ENCODE results near the gene CPT1C.

Gene CPT1C

GRCh38 chr19:49683814-49684250 lies 7.1 kb upstream of the CPT1C start:
- DNase-seq = no peak

GRCh38 chr19:49684251-49684982 lies 6.5 kb upstream of the CPT1C start:
- no peak for DNase-seq

DNA sequence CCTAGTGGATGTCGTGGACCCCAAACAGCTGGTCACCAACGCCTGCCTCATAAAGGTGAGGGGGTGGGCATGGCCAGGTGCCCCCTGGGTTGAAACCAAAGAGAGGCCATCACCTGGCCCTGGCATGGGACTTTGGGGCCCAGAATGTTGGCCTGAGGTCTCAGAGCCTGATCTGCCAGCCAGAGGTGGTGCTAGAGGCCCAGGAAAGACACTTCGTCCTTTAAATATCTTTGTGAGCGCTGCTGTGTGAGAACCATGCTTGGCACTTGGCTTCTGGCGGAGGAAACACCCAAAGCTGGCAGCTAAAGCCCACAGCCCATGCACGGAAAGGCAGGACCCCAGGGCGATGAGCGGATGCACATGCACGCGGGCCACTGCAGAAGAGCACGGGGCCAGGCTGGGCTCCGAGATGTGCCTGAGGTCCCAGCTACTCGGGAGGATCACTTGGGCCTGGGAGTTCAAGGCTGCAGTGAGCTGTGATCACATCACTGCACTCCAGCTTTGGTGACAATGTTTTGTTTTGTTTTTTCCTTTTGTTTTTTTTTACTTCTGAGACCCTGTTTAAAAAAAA lies 5.8 kb upstream of the CPT1C start:
- DNase-seq = no peak

- no peak for DNase-seq
Measured at GRCh38 chr19:49685845-49686332, 5.0 kb upstream of the CPT1C start.

DNA sequence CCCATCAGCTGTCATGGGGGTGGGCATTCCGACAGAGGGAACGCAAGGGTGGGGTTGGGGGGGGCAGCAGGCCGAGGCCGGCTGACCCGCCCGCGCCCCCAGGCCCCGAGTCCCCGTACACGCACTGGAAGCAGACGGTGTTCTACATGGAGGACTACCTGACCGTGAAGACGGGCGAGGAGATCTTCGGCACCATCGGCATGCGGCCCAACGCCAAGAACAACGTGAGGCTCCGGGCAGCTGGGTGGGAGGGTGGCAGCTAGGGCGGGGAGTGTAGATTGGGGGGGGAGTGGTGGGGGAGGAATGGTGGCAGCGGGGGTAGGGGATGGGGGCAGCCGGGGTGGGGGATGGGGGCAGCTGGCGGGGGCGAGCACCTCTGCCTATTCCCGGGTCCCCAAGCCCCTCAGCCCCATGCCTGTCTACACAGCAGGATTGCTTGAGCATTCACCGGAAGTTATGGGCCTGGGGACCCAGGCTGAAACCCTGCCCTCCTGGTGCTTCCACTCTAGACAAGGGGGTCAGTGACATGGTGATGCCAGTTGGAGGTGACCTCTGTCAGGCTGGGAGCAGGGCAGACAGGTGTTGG lies 4.3 kb upstream of the CPT1C start:
- no peak for DNase-seq

DNA sequence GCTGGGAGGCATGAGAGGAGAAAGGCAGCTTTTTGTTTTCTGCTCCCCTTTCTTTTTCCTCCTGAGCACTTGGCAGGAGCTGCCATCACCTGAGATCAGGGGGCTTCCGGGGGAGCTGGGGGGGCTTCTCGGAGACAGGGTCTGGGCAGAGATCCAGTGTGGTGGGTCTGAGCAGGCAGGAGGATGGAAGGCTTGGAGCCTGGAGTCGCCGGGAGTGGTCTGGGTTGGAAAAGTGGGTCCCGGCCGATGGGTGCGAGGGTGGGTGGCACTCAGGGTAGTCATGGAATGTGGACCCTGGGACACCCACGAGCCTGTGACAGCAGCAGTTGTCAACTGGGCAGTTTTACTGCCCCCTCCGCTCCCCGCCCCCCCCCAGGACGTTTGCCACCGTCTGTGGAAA lies 3.8 kb upstream of the CPT1C start:
- no peak for DNase-seq

- no peak for DNase-seq
Measured at GRCh38 chr19:49687566-49688316, 3.2 kb upstream of the CPT1C start.

DNA sequence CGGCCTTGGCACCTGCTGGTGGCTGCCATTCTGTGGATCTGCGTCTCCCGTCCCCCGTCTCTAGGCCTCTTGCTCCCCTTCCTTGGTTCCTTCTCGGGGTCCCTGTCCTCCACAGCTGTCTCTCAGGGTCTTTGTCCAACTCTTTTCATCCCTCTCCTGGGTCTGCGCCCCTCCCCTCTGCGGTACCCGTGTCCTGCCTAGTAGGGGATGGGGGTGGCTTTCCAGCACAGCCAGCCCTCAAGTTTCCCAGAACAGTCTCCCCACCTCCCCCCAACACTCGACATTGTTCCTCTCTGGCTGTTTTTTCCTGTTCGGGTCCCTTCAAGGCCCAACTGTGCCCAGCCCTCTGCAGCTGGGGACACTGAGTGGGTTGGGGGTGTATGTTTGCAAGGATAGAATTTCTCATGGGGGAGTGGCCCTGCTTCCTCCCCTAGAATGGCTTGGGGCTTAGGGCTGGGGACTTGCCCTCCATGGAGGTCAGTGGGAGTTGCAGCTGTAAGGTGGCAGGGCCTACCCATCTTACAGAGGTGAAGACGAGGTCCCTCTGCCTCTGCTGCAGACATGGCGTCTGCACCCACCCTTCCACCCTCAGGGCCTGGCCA lies 2.3 kb upstream of the CPT1C start:
- peak in 1 of 3 experiments; percentile 15 for DNase-seq

GRCh38 chr19:49689133-49690078 lies 1.5 kb upstream of the CPT1C start, which contains the start of gene ADM5:
TSS of gene ADM5 (plus strand) at chr19:49689594. CDS start at chr19:49689838, 244 bp downstream.
- peak; percentile 66 to 79 (median 74) for DNase-seq

DNA sequence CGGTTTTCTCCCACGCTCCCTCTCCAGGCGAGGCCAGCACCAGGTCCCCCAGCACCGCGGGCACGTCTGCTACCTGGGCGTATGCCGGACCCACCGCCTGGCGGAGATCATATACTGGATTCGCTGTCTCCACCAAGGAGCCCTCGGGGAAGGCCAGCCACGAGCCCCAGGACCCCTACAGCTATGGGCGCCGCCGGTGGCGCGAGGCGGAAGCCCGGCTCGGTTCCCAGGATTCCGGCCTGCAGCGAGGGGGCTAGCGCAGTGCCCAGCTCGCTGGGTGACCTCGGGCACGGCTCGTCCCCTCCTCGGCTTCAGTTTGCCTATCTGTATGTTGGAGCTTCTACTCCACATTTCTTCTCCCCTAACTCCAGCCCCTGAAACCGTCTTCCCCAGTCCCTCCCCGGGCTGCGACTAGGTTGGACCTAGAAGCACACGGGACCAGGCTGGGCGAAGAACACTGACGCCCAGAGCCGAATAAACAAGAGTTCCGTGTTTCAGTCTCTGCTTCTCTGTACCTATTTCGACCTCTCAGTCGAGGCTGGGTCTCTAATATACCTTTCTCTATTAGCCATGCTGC lies 749 bp upstream of the CPT1C start:
- DNase-seq = peak in 2 of 3 experiments; percentile 59 to 74

DNA sequence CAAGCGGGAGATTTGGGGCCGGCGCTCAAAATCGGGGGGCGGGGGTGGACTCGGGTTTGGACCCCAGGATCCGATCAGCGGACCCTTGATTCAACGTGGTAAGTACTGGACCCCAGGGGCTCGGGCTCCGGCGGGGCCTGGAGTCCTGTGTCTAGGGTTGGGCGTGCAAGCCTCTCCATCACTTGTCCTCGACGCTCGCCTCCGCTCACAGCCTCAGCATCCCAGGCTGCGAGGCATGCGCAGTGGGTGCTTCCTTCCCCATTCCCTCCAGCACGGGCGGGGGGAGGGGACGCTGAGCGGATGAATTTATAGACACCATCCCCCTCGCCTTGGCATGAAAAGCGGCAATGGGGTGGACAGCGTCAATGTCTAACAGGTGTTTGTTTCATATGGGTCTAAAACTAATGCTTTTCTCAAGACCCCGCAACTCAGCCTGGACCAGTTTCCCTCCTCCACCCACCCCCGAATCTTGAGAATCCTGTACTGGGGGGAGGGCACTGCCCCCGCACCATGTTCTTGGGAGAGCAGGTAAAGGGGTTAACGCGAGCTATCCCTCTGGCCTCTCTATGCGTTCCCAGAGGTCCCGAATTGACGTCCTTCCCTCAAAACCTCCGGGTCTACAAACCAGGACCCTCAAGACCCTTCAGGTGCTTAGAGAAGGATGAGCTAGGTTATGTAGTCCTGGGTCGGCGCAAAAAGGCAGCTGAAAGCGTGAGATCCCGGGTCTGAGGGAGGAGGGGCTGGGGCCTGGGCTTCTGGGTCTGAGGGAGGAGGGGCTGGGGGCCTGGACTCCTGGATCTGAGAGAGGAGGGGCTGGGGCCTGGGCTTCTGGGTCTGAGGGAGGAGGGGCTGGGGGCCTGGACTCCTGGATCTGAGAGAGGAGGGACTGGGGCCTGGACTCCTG lies 579 bp downstream of the CPT1C start:
- peak; percentile 83 to 91 (median 91) for DNase-seq

DNA sequence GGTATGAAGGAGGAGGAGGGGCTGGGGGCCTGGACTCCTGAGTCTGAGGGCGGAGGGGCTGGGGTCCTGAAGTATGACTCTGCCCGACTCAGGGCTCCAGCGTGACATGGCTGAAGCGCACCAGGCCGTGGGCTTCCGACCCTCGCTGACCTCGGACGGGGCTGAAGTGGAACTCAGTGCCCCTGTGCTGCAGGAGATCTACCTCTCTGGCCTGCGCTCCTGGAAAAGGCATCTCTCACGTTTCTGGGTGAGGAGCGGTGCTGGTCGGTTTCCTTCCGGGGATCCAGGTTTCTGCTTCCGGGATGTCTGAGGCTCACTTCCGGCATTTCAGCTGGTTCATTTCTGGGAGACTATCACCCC lies 1.2 kb downstream of the CPT1C start:
- DNase-seq = no peak

DNA sequence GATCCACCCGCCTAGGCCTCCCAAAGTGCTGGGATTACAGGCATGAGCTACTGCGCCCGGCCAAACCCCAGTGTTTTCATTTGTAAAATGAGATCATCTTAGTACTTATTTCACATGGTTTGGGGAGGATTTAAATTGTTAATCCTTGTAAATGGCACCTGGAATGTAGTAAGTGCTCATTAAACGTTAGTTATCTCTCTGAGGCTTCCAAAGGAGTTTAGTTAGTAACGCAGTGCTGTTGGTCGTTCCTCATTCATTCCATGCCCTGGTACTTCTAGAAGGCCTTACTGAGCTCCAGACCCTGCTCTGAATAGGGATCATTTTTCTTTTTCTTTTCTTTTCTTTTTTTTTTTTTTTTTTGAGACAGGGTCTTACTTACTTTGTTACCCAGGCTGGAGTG lies 5.2 kb downstream of the CPT1C start:
- no peak for DNase-seq

DNA sequence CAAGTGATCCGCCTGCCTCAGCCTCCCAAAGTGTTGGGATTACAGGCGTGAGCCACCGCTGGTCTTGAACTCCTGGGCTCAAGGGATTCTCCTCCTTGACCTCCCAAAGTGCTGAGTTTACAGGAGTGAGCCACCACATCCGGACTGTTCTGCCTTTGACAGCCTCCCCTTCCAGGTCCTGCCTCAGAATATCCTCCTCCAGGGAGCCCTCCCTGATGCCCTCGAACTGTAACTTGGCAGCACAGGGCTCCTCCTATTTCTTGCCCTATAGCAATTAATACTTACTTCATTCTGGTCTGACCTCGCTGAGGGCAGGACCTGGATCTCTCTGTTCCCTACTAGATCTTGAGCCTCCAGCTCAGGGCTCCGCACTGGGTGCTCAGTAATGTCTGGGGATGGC lies 5.9 kb downstream of the CPT1C start:
- no peak for DNase-seq

DNA sequence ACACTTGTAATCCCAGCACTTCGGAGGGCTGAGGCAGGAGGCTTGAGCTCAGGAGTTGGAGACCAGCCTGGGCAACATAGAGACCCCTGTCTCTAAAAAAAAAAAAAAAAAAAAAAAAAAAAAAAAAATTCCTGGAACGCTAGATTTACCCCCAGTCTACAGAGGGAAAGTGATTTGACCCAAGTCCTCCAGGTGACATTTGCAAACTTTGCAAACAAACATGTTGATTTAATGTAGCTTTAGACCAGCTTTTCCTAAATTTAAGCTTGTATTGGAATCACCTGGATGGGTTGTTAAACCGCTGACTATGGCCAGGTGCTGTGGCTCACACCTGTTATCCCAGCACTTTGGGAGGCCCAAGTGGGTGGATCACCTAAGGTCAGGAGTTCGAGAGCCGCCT lies 8.4 kb downstream of the CPT1C start:
- DNase-seq = no peak

DNA sequence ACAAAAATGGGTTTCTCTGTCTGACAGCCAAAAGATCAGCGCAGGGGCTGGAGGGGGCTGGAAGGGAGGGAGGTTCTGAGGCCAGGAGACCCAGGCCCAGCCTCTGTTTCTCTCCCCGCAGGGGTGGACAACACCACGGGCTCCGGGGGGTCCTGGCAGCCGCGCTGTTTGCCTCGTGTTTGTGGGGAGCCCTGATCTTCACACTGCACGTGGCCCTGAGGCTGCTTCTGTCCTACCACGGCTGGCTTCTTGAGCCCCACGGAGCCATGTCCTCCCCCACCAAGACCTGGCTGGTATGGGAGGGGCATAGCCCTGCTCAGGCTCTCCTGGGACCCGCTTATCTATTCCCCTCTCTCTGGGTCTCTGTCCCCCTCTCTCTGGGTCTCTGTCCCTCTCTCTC lies 9.6 kb downstream of the CPT1C start:
- no peak for DNase-seq

DNA sequence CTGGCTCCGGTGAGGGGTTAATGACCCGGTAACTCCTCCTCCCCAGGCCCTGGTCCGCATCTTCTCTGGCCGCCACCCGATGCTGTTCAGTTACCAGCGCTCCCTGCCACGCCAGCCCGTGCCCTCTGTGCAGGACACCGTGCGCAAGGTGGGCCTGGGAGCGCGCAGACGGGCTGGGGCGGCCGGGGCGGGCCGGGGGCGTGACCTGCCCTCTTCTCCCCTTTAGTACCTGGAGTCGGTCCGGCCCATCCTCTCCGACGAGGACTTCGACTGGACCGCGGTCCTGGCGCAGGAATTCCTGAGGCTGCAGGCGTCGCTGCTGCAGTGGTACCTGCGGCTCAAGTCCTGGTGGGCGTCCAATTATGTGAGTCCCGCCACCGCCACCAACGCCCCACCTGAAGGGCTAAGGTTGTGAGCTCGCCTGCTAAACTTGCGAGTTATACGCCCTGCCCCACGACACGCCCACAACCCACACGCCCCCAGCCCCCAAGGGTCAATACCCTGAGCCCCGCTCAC lies 10.4 kb downstream of the CPT1C start:
- DNase-seq = peak in 1 of 3 experiments; percentile 26

GRCh38 chr19:49704888-49705642 lies 14.1 kb downstream of the CPT1C start:
- DNase-seq = no peak

DNA sequence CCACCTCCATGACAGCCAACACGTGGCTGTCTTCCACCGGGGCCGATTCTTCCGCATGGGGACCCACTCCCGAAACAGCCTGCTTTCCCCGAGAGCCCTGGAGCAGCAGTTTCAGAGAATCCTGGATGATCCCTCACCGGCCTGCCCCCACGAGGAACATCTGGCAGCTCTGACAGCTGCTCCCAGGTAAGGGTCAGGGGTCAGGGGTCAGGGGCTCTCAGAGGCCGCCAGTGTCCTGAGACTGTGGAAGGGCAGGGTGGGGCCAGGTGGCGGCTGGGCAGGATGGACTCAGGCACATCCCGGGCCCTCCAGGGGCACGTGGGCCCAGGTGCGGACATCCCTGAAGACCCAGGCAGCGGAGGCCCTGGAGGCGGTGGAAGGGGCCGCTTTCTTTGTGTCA lies 15.0 kb downstream of the CPT1C start:
- no peak for DNase-seq
